ENCODE results near the gene LAMC3.
A peak's percentile ranks its signal among the peaks of the same experiment; 100 is the strongest.

LAMC3 gene

DNA sequence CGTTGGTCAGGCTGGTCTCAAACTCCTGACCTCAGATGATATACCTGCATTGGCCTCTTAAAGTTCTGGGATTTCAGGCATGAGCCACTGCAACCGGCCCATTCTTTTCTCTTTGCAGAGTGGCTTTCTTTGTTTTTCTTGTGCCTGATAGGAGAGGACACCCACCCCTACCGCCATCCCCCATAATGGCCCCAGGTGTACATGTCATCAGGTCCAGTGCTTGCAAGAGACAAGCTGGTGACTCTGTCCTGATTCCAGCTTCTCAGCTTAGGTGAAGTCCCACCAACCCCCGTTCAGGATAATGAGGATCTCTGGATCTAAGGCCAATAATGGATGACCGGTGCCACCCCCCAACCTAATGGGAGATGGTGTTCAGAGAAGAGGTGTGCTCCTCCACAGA is 85.0 kb downstream of the LAMC3 start:
- TF ChIP-seq, protein P1, sequence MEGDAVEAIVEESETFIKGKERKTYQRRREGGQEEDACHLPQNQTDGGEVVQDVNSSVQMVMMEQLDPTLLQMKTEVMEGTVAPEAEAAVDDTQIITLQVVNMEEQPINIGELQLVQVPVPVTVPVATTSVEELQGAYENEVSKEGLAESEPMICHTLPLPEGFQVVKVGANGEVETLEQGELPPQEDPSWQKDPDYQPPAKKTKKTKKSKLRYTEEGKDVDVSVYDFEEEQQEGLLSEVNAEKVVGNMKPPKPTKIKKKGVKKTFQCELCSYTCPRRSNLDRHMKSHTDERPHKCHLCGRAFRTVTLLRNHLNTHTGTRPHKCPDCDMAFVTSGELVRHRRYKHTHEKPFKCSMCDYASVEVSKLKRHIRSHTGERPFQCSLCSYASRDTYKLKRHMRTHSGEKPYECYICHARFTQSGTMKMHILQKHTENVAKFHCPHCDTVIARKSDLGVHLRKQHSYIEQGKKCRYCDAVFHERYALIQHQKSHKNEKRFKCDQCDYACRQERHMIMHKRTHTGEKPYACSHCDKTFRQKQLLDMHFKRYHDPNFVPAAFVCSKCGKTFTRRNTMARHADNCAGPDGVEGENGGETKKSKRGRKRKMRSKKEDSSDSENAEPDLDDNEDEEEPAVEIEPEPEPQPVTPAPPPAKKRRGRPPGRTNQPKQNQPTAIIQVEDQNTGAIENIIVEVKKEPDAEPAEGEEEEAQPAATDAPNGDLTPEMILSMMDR (IDR thresholded peaks at IDR 0.05; ENCODE audit: low read depth, low read length) = no peak
- H3K4me3 ChIP-seq (replicated peaks in 1 of 2; ENCODE audit: low read depth in 2 of 2, low read length in 2 of 2) = no peak overlapping the region
- DNase-seq (ENCODE audit: low read depth in 2 of 2) = no peak

DNA sequence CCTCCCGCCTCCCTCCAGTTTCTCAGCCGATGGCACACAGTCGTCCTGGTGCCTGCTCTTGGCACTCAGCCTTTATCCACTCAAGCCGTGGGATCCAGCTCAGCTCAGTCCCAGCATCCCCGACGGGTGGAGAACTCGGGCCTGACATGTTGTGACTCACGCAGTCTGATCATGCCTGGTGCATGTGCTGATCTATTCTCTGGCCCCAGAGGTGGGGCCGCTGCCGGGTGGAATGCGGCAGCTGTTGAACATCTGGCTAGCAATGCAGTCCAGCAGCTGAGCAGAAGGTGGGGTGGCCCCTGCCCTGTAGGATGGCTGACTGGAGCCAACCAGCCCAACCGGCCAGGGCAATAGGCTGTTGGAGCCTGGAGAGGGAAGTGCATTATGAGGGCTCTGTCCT is 85.6 kb downstream of the LAMC3 start:
- TF ChIP-seq, protein P1 (IDR thresholded peaks at IDR 0.05; ENCODE audit: low read depth, low read length) = no peak
- H3K4me3 ChIP-seq (replicated peaks in 1 of 2; ENCODE audit: low read depth in 2 of 2, low read length in 2 of 2) = no peak overlapping the region
- peak; percentile 40 to 74 for DNase-seq (ENCODE audit: low read depth in 2 of 2)

DNA sequence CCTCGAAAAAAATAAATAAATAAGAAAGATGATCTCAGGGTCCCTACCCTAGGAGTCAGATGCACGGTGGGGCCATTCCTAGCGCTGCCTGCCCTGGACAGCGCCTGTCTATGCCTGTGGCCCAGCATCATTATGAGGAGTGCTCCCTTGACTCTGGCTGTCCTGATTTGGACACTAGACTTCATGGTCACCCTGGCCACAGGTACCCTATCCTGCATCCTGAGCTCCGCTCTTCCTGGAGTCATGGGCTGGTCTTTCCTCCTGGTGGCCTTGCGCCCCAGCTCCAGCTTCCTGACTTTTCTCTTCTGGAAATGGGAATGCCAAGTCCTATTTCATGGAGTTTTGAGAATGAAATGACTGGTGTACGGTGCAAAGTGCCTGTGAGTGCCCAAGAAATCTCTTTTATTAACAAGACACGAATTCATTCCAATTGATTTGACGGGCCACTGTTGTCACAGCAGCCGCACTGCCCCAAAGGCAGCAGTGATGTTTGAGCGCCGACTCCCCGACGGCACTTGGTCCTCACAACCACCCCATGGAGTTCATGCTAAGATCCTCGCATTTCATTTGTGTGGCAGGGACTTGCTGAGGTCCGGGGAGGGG is 86.8 kb downstream of the LAMC3 start:
- TF ChIP-seq, protein P1 (IDR thresholded peaks at IDR 0.05; ENCODE audit: low read depth, low read length) = no peak
- peak overlapping the region in 1 of 2 donors; percentile 17 for H3K4me3 ChIP-seq (replicated peaks in 1 of 2; ENCODE audit: low read depth in 2 of 2, low read length in 2 of 2)
- DNase-seq (ENCODE audit: low read depth in 2 of 2) = no peak

DNA sequence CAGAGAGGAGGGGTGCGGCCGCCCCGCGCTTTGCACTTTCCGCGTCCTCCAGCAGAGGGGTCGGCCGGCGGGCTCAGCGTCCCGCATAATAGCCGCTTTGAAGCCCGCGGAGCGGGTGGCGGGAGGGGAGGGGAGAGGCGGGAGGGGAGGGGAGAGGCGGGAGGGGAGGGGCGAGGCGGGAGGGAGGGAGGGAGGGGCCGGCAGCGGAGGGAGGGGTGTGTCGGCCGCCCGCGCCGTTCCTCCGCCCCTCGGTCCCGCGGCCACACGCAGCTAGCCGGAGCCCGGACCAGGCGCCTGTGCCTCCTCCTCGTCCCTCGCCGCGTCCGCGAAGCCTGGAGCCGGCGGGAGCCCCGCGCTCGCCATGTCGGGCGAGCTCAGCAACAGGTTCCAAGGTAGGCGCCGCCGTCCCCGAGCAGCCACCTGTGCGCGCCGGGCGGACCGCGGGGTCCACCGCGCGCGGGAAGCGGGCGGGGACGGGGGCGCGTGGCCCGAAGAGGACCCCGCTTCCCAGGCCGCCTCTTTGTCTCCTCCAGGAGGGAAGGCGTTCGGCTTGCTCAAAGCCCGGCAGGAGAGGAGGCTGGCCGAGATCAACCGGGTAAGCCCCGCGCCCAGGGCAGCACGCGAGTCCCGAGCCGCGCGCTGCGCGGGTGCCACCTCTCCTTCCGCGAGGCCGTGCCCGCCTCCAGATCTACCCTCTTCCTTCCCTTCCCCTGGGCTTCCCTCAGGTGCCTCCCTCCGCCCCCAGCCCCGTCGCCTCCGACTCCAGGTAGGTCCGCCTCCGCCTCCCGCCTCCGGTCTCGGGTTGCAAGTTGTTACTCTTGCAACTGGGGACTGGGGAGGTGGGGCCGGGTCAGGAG is 87.5 kb downstream of the LAMC3 start, which contains the start of gene AIF1L:
Gene AIF1L (plus strand): TSS at position 263 of the 857 bp plus-strand sequence. CDS start 99 bp downstream, at position 362.
- TF ChIP-seq, protein P1 (IDR thresholded peaks at IDR 0.05; ENCODE audit: low read depth, low read length) = no peak
- peak within 1 kb of the TSS in 1 of 2 donors; percentile 17 for H3K4me3 ChIP-seq (replicated peaks in 1 of 2; ENCODE audit: low read depth in 2 of 2, low read length in 2 of 2)
- peak in 1 of 2 donors; percentile 12 for DNase-seq (ENCODE audit: low read depth in 2 of 2)

DNA sequence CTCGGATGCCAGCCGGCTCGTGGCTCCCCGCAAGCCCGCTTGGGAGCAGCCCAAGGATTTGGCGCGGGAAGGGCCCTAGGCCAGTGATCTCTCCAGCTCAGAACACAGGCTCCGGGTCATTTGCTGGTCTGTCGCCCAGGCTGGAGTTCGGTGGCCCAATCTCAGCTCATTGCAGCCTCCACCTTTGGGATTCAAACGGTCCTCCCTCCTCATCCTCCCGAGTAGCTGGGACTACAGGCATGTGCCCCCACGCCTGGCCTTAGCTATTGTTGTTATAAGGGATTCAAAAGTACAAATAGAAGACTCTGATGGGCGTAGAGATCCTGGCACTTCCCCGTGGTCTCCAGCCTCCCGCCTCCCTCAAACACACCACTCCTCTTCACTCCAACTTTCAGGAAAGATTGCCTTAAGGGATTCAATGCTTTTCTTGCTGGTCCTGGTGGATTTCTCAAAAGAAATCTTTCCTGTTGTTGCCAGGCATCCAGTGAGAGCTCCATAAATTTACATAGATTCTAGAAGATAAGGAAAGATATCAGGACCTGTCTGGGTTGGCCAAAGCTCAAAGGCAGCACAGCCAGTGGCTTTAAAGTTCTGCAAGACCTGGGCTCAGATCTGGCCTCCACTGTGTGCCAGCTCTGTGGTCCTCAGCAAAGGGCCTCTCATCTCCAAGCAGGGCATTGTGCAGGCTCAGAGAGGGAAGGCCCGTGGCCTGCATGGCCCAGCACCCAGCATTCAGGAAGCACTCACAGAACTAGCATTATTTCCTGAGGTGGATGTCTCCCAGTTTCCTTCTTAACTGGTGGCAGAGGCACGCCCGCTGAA is 88.4 kb downstream of the LAMC3 start:
- DNase-seq (ENCODE audit: low read depth in 2 of 2) = no peak
- no peak overlapping the region for H3K4me3 ChIP-seq (replicated peaks in 1 of 2; ENCODE audit: low read depth in 2 of 2, low read length in 2 of 2)
- TF ChIP-seq, protein P1 (IDR thresholded peaks at IDR 0.05; ENCODE audit: low read depth, low read length) = no peak

DNA sequence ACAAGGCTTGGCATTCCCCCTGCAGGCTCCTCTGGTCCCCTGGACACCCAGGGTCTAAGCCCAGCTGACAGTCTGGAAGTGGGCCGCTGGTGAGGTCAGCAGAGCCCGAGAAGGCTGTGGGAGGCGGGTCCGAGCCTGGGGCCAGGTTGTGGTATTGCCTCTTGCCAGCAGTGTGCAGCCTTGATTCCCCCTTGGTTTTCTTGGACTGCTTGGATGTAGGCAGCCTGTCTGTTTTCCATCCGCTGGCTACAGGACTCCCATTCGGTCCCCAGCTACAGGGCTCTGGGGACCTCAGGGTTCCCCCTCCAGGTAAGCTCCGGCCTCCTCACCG is 88.9 kb downstream of the LAMC3 start:
- no peak overlapping the region for H3K4me3 ChIP-seq (replicated peaks in 1 of 2; ENCODE audit: low read depth in 2 of 2, low read length in 2 of 2)
- TF ChIP-seq, protein P1 (IDR thresholded peaks at IDR 0.05; ENCODE audit: low read depth, low read length) = no peak
- DNase-seq (ENCODE audit: low read depth in 2 of 2) = no peak

All from cardiac fibroblast (primary cell).